H1 (cell line): ENCODE measurements around the gene LOXHD1. TPM values are rescaled to one million over a fixed set of nuclear protein-coding genes. Genes with fewer than 3 reads are reported as not detected.

Experiments used
- KDM5A ChIP-seq: fragments of 200-600 bp; IDR thresholded peaks from 2 replicates; pipeline ENCODE4 v1.7.1; 2012; ENCODE audit warnings: mild to moderate bottlenecking, low read length, inconsistent platforms, mixed read lengths
- polyA plus RNA-seq, 7 experiments: library from polyadenylated mRNA; depleted of rRNA in 3 of 7; stranded (reverse) in 5 of 7; unstranded in 2 of 7; fragments of >200 nt in 5 of 7; fragments of 200-250 nt in 2 of 7; gene quantifications; 1 replicate in 5 of 7; 2 replicates in 1 of 7; 4 replicates in 1 of 7; pipeline versions ENCODE4 v1.2.1 to v1.2.3, GENCODE V29; 2011 to 2013; ENCODE audit warnings: missing spikeins in 2 of 7, mixed read lengths in 2 of 7
- total RNA-seq: library from RNA; stranded (reverse); fragmentation: NEBNext Ultra II Directional; extraction: Animal tissue kit (Norgen Biotek cat#: 25700); gene quantifications from 2 replicates; pipeline ENCODE4 v1.2.1, GENCODE V29; 2021
- TF ChIP-seq, protein P1 (sequence below): fragments of 300-600 bp; sonication (generic); IDR thresholded peaks from 2 replicates; pipeline ENCODE4 v1.7.1; 2012; ENCODE audit warnings: low read length, moderate library complexity, mild to moderate bottlenecking, inconsistent platforms; ENCODE audit not compliant: insufficient replicate concordance

LOXHD1 gene
- total and polyA plus RNA-seq, 2 of the 8 experiments (the other 6 are each of a cell fraction or from before 2014, with no cell fraction given), result 0.02 TPM; not detected in 1

DNA sequence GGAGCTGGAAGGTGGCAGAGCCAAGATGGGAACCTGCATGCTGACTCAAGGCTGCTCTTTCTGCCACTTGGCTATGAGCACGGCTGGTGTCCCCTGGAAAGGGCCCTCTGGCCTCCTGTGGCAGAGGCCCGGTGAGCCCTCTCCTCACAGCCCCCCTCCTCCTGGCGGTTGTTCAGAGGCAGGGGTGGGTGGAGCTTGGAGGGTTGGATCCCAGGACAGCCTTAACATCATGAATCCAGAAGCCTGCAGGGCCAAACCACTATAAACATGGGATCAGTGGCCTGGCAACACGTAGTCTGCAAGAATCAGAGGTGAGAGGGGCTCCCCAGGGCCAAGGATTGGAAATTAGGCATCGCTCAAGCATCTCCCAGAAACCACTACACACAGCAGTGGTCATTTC lies 48.5 kb upstream of the LOXHD1 start (continued):
- TF ChIP-seq, protein P1, sequence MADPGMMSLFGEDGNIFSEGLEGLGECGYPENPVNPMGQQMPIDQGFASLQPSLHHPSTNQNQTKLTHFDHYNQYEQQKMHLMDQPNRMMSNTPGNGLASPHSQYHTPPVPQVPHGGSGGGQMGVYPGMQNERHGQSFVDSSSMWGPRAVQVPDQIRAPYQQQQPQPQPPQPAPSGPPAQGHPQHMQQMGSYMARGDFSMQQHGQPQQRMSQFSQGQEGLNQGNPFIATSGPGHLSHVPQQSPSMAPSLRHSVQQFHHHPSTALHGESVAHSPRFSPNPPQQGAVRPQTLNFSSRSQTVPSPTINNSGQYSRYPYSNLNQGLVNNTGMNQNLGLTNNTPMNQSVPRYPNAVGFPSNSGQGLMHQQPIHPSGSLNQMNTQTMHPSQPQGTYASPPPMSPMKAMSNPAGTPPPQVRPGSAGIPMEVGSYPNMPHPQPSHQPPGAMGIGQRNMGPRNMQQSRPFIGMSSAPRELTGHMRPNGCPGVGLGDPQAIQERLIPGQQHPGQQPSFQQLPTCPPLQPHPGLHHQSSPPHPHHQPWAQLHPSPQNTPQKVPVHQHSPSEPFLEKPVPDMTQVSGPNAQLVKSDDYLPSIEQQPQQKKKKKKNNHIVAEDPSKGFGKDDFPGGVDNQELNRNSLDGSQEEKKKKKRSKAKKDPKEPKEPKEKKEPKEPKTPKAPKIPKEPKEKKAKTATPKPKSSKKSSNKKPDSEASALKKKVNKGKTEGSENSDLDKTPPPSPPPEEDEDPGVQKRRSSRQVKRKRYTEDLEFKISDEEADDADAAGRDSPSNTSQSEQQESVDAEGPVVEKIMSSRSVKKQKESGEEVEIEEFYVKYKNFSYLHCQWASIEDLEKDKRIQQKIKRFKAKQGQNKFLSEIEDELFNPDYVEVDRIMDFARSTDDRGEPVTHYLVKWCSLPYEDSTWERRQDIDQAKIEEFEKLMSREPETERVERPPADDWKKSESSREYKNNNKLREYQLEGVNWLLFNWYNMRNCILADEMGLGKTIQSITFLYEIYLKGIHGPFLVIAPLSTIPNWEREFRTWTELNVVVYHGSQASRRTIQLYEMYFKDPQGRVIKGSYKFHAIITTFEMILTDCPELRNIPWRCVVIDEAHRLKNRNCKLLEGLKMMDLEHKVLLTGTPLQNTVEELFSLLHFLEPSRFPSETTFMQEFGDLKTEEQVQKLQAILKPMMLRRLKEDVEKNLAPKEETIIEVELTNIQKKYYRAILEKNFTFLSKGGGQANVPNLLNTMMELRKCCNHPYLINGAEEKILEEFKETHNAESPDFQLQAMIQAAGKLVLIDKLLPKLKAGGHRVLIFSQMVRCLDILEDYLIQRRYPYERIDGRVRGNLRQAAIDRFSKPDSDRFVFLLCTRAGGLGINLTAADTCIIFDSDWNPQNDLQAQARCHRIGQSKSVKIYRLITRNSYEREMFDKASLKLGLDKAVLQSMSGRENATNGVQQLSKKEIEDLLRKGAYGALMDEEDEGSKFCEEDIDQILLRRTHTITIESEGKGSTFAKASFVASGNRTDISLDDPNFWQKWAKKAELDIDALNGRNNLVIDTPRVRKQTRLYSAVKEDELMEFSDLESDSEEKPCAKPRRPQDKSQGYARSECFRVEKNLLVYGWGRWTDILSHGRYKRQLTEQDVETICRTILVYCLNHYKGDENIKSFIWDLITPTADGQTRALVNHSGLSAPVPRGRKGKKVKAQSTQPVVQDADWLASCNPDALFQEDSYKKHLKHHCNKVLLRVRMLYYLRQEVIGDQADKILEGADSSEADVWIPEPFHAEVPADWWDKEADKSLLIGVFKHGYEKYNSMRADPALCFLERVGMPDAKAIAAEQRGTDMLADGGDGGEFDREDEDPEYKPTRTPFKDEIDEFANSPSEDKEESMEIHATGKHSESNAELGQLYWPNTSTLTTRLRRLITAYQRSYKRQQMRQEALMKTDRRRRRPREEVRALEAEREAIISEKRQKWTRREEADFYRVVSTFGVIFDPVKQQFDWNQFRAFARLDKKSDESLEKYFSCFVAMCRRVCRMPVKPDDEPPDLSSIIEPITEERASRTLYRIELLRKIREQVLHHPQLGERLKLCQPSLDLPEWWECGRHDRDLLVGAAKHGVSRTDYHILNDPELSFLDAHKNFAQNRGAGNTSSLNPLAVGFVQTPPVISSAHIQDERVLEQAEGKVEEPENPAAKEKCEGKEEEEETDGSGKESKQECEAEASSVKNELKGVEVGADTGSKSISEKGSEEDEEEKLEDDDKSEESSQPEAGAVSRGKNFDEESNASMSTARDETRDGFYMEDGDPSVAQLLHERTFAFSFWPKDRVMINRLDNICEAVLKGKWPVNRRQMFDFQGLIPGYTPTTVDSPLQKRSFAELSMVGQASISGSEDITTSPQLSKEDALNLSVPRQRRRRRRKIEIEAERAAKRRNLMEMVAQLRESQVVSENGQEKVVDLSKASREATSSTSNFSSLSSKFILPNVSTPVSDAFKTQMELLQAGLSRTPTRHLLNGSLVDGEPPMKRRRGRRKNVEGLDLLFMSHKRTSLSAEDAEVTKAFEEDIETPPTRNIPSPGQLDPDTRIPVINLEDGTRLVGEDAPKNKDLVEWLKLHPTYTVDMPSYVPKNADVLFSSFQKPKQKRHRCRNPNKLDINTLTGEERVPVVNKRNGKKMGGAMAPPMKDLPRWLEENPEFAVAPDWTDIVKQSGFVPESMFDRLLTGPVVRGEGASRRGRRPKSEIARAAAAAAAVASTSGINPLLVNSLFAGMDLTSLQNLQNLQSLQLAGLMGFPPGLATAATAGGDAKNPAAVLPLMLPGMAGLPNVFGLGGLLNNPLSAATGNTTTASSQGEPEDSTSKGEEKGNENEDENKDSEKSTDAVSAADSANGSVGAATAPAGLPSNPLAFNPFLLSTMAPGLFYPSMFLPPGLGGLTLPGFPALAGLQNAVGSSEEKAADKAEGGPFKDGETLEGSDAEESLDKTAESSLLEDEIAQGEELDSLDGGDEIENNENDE, result no peak
- no peak for TF ChIP-seq KDM5A
